ENCODE measurements around the gene NBEA. TPM values are rescaled to one million over a fixed set of nuclear protein-coding genes. Genes with fewer than 3 reads are reported as not detected.
A peak's percentile ranks its signal among the peaks of the same experiment; 100 is the strongest.

Gene NBEA
- total RNA-seq, 1 experiment from 2014 or later: 1.7 TPM

GRCh38 chr13:35475212-35475959 is 533.3 kb downstream of the NBEA start:
- peak; percentile 24 for DNase-seq (ENCODE audit: low spot score)

GRCh38 chr13:35475960-35476943 is 534.2 kb downstream of the NBEA start, which contains the start of gene MAB21L1:
MAB21L1 (minus strand) TSS chr13:35476689; CDS start chr13:35476138, 551 bp downstream.
- peak; percentile 3 for DNase-seq (ENCODE audit: low spot score)

- no peak for DNase-seq (ENCODE audit: low spot score)
Measured at GRCh38 chr13:35477386-35477946, 535.4 kb downstream of the NBEA start.

GRCh38 chr13:35478271-35479037 is 536.4 kb downstream of the NBEA start:
- no peak for DNase-seq (ENCODE audit: low spot score)

- DNase-seq (ENCODE audit: low spot score): no peak
Measured at GRCh38 chr13:35479038-35479492, 537.0 kb downstream of the NBEA start.

- no peak for DNase-seq (ENCODE audit: low spot score)
Measured at GRCh38 chr13:35479706-35480105, 537.6 kb downstream of the NBEA start.

- DNase-seq (ENCODE audit: low spot score): no peak
Measured at GRCh38 chr13:35480346-35480745, 538.3 kb downstream of the NBEA start.

- DNase-seq (ENCODE audit: low spot score): no peak
Measured at GRCh38 chr13:35481777-35482176, 539.7 kb downstream of the NBEA start.

GRCh38 chr13:35482527-35482926 is 540.5 kb downstream of the NBEA start:
- DNase-seq (ENCODE audit: low spot score): no peak

GRCh38 chr13:35483761-35484160 is 541.7 kb downstream of the NBEA start:
- no peak for DNase-seq (ENCODE audit: low spot score)

GRCh38 chr13:35484384-35484783 is 542.3 kb downstream of the NBEA start:
- no peak for DNase-seq (ENCODE audit: low spot score)

GRCh38 chr13:35485424-35485823 is 543.4 kb downstream of the NBEA start:
- no peak for DNase-seq (ENCODE audit: low spot score)

- no peak for DNase-seq (ENCODE audit: low spot score)
Measured at GRCh38 chr13:35489050-35489449, 547.0 kb downstream of the NBEA start.

- DNase-seq (ENCODE audit: low spot score): no peak
Measured at GRCh38 chr13:35496006-35496405, 553.9 kb downstream of the NBEA start.

- DNase-seq (ENCODE audit: low spot score): no peak
Measured at GRCh38 chr13:35496761-35497386, 554.8 kb downstream of the NBEA start.

GRCh38 chr13:35498231-35498630 is 556.2 kb downstream of the NBEA start:
- DNase-seq (ENCODE audit: low spot score): no peak

- no peak for DNase-seq (ENCODE audit: low spot score)
Measured at GRCh38 chr13:35499196-35499662, 557.2 kb downstream of the NBEA start.

- DNase-seq (ENCODE audit: low spot score): no peak
Measured at GRCh38 chr13:35499676-35500075, 557.6 kb downstream of the NBEA start.

GRCh38 chr13:35500144-35500543 is 558.1 kb downstream of the NBEA start:
- no peak for DNase-seq (ENCODE audit: low spot score)

GRCh38 chr13:35501661-35502235 is 559.7 kb downstream of the NBEA start:
- DNase-seq (ENCODE audit: low spot score): no peak

All from H4 (cell line).